ENCODE results near the gene MAP3K15. TPM values are rescaled to one million over a fixed set of nuclear protein-coding genes. Genes with fewer than 3 reads are reported as not detected.

Gene MAP3K15
- total RNA-seq, 1 experiment from 2014 or later: 1.2 TPM

GRCh38 chrX:19377799-19378198, 137.5 kb downstream of the MAP3K15 start:
- Histone ChIP-seq H3K4me1 (ENCODE audit: insufficient read depth, low read length) (no peaks in the 10 kb centered on the region), H2BK5ac (ENCODE audit: insufficient read length, low read length) (no peak overlapping the region), H2BK15ac (ENCODE audit: low read depth, low read length) (no peak overlapping the region), H3K14ac (ENCODE audit: insufficient read depth, low read length) (no peak overlapping the region), H3K56ac (ENCODE audit: insufficient read length, low read depth, low read length) (no peak overlapping the region), H2BK120ac (ENCODE audit: low read depth, low read length, poor library complexity, severe bottlenecking) (no peak overlapping the region), H2AFZ (ENCODE audit: low read length) (no peak overlapping the region), H3K9me3 (ENCODE audit: control insufficient read depth, low read depth, low read length) (peaks cover 34% of the 10 kb centered on the region), H3K79me2 (ENCODE audit: insufficient read depth, low read length) (no peaks in the 10 kb centered on the region), H2BK12ac (ENCODE audit: insufficient read length, low read depth, low read length) (no peak overlapping the region), H3K18ac (ENCODE audit: insufficient read length, low read depth, low read length) (no peak overlapping the region), H2BK20ac (ENCODE audit: low read depth, low read length, poor library complexity, severe bottlenecking) (no peak overlapping the region), H3K4me2 (ENCODE audit: insufficient read depth, insufficient read length, low read length) (no peak overlapping the region), H4K8ac (replicated peaks; ENCODE audit: insufficient read length, low read depth, low read length) (no peak overlapping the region), H3K9ac (ENCODE audit: extremely low read depth, insufficient read length, low read length) (no peak overlapping the region), H4K5ac (ENCODE audit: insufficient read length, low read depth, low read length) (no peak overlapping the region), H3T11ph (ENCODE audit: low read length) (no peak overlapping the region), H4K20me1 (ENCODE audit: control insufficient read depth, insufficient read depth, insufficient read length) (no peaks in the 10 kb centered on the region), H4K91ac (ENCODE audit: insufficient read length, low read depth, low read length) (no peak overlapping the region), H3K27me3 (ENCODE audit: insufficient read depth, low read length) (peaks cover 2% of the 10 kb centered on the region; the same call in 1 of the 2 replicates), H2AK5ac (ENCODE audit: insufficient read length, low read length) (no peak overlapping the region), H3K79me1 (ENCODE audit: insufficient read depth, low read depth, low read length, poor library complexity, severe bottlenecking) (no peaks in the 10 kb centered on the region), H3K4ac (ENCODE audit: low read depth, low read length) (no peak overlapping the region), H3K23ac (ENCODE audit: insufficient read length, low read depth, low read length) (no peak overlapping the region), H3K23me2 (ENCODE audit: insufficient read length, low read depth, low read length, poor library complexity, severe bottlenecking) (peaks cover 5% of the 10 kb centered on the region), H3K27ac (ENCODE audit: insufficient read length, low read depth, low read length) (no peak overlapping the region)
- Mint-ChIP-seq H3K9me3 (peaks cover 63 to 76% of the 10 kb centered on the region in 2 experiments), H3K27me3 (ENCODE audit: low read depth) (peaks cover 14% of the 10 kb centered on the region), H3K4me3 (no peak overlapping the region), H3K36me3 (ENCODE audit: insufficient read depth in 1 of 3, low read depth in 3 of 3) (peaks cover 0 to 7% (median 0%) of the 10 kb centered on the region in 3 experiments; a peak in 4 of 7 replicates), H3K27ac (no peak overlapping the region), H3K4me1 (peaks cover 0 to 2% of the 10 kb centered on the region in 2 experiments; a peak in 1 of 4 replicates)
- TF ChIP-seq, protein P1, sequence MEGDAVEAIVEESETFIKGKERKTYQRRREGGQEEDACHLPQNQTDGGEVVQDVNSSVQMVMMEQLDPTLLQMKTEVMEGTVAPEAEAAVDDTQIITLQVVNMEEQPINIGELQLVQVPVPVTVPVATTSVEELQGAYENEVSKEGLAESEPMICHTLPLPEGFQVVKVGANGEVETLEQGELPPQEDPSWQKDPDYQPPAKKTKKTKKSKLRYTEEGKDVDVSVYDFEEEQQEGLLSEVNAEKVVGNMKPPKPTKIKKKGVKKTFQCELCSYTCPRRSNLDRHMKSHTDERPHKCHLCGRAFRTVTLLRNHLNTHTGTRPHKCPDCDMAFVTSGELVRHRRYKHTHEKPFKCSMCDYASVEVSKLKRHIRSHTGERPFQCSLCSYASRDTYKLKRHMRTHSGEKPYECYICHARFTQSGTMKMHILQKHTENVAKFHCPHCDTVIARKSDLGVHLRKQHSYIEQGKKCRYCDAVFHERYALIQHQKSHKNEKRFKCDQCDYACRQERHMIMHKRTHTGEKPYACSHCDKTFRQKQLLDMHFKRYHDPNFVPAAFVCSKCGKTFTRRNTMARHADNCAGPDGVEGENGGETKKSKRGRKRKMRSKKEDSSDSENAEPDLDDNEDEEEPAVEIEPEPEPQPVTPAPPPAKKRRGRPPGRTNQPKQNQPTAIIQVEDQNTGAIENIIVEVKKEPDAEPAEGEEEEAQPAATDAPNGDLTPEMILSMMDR (conservative IDR thresholded peaks at IDR 0.05): no peak
- no peak for DNase-seq
- whole genome bisulfite sequencing (ENCODE audit: extremely low coverage, insufficient read length, low lambda C conversion rate): no CpG with 5 or more reads among the region's 12 CpGs
